ENCODE measurements around the gene RHBDD3.

The RHBDD3 gene

DNA sequence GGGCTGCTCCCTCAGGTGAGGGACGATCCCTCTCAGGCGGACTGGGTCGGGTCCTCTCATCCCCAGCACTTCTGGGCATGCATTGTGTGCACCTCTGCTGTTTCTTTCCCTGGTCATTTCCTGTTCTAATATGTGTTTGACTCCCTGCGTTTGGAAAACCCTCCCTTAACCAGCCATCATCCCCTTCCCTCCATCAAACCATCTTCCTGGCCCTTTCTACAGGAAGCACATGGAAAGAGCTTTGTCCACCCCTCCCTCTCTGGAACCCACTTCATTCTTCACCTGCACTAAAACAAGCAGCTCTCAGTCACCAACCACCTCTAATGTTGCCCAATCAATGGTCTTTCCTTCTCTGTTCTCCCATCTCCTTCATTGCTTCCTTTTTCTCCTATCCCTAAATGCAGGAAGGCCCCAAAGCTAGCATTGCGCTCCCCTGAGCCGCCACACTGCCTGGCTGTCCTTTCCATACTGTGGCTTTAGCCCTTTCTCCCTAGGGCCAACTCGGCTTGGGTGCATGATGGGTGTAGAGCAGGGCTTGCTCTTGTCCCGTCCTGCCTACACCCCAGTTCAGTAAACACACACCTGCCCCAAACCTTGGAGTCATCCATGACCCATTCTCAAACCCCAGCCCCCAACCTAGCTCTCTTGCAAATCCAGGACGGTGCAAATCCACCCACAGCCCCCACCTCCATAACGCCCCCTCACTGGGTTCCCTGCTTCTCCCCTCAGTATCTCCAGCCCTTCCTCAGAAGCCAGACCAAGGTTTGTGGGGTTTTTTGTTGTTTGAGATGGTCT lies 33.2 kb upstream of the RHBDD3 start:
- TF ChIP-seq, protein P1, sequence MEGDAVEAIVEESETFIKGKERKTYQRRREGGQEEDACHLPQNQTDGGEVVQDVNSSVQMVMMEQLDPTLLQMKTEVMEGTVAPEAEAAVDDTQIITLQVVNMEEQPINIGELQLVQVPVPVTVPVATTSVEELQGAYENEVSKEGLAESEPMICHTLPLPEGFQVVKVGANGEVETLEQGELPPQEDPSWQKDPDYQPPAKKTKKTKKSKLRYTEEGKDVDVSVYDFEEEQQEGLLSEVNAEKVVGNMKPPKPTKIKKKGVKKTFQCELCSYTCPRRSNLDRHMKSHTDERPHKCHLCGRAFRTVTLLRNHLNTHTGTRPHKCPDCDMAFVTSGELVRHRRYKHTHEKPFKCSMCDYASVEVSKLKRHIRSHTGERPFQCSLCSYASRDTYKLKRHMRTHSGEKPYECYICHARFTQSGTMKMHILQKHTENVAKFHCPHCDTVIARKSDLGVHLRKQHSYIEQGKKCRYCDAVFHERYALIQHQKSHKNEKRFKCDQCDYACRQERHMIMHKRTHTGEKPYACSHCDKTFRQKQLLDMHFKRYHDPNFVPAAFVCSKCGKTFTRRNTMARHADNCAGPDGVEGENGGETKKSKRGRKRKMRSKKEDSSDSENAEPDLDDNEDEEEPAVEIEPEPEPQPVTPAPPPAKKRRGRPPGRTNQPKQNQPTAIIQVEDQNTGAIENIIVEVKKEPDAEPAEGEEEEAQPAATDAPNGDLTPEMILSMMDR (IDR thresholded peaks at IDR 0.05; ENCODE audit: low read depth, low read length): no peak
- DNase-seq: no peak
- Histone ChIP-seq H3K4me3 (ENCODE audit: low read depth, low read length) (no peak overlapping the region), H3K9me3 (no peaks in the 10 kb centered on the region), H3K4me1 (no peaks in the 10 kb centered on the region), H3K36me3 (peaks cover 53% of the 10 kb centered on the region), H3K27me3 (no peaks in the 10 kb centered on the region)

DNA sequence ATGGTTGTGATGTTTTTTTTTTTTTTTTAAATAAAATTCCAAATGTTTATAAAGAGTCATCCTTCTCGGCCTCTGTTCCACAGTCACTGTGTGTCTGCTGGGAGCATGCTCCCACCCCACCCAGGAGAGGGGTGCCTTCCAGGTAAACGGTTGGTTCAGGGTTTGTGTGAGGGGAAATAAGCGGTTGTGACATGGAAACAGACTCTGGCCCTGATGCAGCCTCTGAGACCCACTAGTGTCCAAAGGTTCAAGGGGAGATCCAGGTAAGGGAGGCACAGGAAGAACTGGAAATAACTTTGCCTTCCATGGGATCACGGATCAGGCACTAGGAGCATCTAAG lies 32.7 kb upstream of the RHBDD3 start:
- Histone ChIP-seq H3K9me3 (no peaks in the 10 kb centered on the region), H3K4me1 (no peaks in the 10 kb centered on the region), H3K4me3 (ENCODE audit: low read depth, low read length) (no peak overlapping the region), H3K27me3 (no peaks in the 10 kb centered on the region), H3K36me3 (peaks cover 59% of the 10 kb centered on the region)
- TF ChIP-seq, protein P1 (IDR thresholded peaks at IDR 0.05; ENCODE audit: low read depth, low read length): no peak
- DNase-seq: no peak

DNA sequence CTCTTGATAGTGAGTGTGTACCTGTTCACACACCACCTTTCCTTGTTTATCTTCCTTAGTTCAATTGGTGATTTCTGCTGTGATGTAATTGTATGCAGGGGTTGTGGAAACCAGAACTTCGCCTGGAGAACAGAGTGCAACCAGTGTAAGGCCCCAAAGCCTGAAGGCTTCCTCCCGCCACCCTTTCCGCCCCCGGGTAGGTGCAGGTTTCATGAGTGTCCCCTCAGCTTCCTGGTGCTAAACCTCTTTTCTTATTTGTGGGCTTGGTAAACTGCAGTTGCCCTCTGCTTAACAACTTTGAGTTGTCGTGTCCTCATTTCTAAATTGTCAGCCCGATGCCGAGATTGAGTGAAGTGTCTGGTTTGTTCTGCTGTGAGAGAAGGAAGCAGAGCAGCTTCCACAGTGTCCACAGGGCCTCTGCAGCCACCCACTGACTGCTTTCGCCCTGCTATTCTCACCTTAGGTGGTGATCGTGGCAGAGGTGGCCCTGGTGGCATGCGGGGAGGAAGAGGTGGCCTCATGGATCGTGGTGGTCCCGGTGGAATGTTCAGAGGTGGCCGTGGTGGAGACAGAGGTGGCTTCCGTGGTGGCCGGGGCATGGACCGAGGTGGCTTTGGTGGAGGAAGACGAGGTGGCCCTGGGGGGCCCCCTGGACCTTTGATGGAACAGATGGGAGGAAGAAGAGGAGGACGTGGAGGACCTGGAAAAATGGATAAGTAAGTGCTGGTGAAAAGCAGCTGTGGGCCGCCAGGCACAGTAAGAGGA lies 31.5 kb upstream of the RHBDD3 start:
- no peaks in the 10 kb centered on the region for H3K27me3 ChIP-seq
- no peaks in the 10 kb centered on the region for H3K9me3 ChIP-seq
- H3K4me3 ChIP-seq (ENCODE audit: low read depth, low read length): no peak overlapping the region
- no peak for DNase-seq
- H3K36me3 ChIP-seq: peaks cover 70% of the 10 kb centered on the region
- TF ChIP-seq, protein P1 (IDR thresholded peaks at IDR 0.05; ENCODE audit: low read depth, low read length): no peak
- no peaks in the 10 kb centered on the region for H3K4me1 ChIP-seq

DNA sequence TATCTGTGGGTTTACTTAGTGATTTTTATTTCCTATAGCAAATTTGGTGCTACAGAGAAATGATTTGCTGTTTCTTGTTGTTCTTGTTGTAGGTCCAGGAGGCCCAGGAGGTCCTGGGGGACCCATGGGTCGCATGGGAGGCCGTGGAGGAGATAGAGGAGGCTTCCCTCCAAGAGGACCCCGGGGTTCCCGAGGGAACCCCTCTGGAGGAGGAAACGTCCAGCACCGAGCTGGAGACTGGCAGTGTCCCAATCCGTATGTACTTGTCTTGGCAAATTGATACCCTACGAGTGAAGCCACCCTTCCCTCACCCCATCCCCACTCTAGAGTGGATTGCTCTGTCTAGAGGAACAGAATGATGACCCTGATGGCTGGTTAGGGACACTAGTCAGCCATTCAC lies 30.9 kb upstream of the RHBDD3 start:
- H3K4me3 ChIP-seq (ENCODE audit: low read depth, low read length): no peak overlapping the region
- no peak for DNase-seq
- peaks cover 77% of the 10 kb centered on the region for H3K36me3 ChIP-seq
- H3K27me3 ChIP-seq: no peaks in the 10 kb centered on the region
- no peaks in the 10 kb centered on the region for H3K9me3 ChIP-seq
- TF ChIP-seq, protein P1 (IDR thresholded peaks at IDR 0.05; ENCODE audit: low read depth, low read length): no peak
- H3K4me1 ChIP-seq: no peaks in the 10 kb centered on the region

DNA sequence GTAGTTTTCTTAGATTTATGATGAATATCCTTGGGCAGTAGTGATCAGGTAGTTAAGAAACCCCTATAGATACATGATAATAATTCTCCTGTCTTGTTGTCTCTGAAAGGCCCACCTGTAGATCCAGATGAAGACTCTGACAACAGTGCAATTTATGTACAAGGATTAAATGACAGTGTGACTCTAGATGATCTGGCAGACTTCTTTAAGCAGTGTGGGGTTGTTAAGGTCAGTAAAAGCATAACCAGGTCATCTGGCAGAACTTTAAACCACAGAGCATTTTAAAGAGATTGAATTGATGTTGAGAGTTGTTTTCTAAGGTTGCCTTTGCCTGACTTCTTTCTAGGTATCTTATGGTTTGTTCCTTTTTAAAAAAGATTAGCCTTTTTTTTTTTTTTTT lies 24.6 kb upstream of the RHBDD3 start:
- Histone ChIP-seq H3K36me3 (peaks cover 100% of the 10 kb centered on the region), H3K27me3 (no peaks in the 10 kb centered on the region)

More for the DNA sequence above, 24.6 kb upstream of the RHBDD3 start:
- TF ChIP-seq, protein P1 (IDR thresholded peaks at IDR 0.05; ENCODE audit: low read depth, low read length): no peak
- no peak overlapping the region for H3K4me3 ChIP-seq (ENCODE audit: low read depth, low read length)
- no peak for DNase-seq
- no peaks in the 10 kb centered on the region for H3K9me3 ChIP-seq
- no peaks in the 10 kb centered on the region for H3K4me1 ChIP-seq

Measured in BE2C (cell line).